ENCODE results near the gene MRPL18. TPM values are rescaled to one million over a fixed set of nuclear protein-coding genes. Genes with fewer than 3 reads are reported as not detected.

Gene MRPL18
- total and polyA plus RNA-seq, 9 of the 15 experiments (the other 6 are each of a cell fraction or from before 2014, with no cell fraction given): 149 to 456 (median 196) TPM

GRCh38 chr6:159790149-159790955 is at the start of gene MRPL18 (continued):
- TF ChIP-seq SP2 (IDR thresholded peaks at IDR 0.05; ENCODE audit: extremely low read depth, low read depth, low read length, poor library complexity, severe bottlenecking) (peak; percentile 86), ZNF445 (CRISPR knock-in tag; IDR thresholded peaks at IDR 0.05; ENCODE audit: low read depth) (no peak), RNF2 (IDR thresholded peaks at IDR 0.05) (no peak), ZC3H8 (IDR thresholded peaks at IDR 0.05) (0 out of 2 replicates have a peak, but pooled peaks have one; percentile 38), JUND (IDR thresholded peaks at IDR 0.05; ENCODE audit: borderline replicate concordance, low read depth, low read length) (0 out of 2 replicates have a peak, but pooled peaks have one; percentile 11), JUND (tag; IDR thresholded peaks at IDR 0.05; ENCODE audit: borderline replicate concordance, low read depth, low read length) (no peak; the same call in 2 of the 3 replicates), GABPB1 (CRISPR knock-in tag; IDR thresholded peaks at IDR 0.05) (peak; percentile 75), MNT (conservative IDR thresholded peaks at IDR 0.05) (peak; percentile 93 to 96), ESRRA (IDR thresholded peaks at IDR 0.05; ENCODE audit: borderline replicate concordance, low read depth) (no peak), MTA3 (IDR thresholded peaks at IDR 0.05; ENCODE audit: borderline replicate concordance) (peak; percentile 63), ATF6 (CRISPR knock-in tag; IDR thresholded peaks at IDR 0.05) (0 out of 2 replicates have a peak, but pooled peaks have one; percentile 76), FOXJ2 (tag; IDR thresholded peaks at IDR 0.05) (no peak), POLR2A (conservative IDR thresholded peaks at IDR 0.05) (peak; percentile 78), ZNF583 (CRISPR knock-in tag; IDR thresholded peaks at IDR 0.05) (no peak), NFYB (IDR thresholded peaks at IDR 0.05; ENCODE audit: extremely low read depth, insufficient read length) (peak; percentile 98), ZBTB1 (CRISPR knock-in tag; IDR thresholded peaks at IDR 0.05; ENCODE audit: borderline replicate concordance, low read depth) (0 out of 2 replicates have a peak, but pooled peaks have one; percentile 43), SMARCB1 (IDR thresholded peaks at IDR 0.05; ENCODE audit: insufficient read length, low read depth) (no peak), GTF2F1 (IDR thresholded peaks at IDR 0.05; ENCODE audit: low read depth, low read length) (no peak), ELF4 (CRISPR knock-in tag; IDR thresholded peaks at IDR 0.05) (peak; percentile 95), ZNF324 (CRISPR knock-in tag; IDR thresholded peaks at IDR 0.05) (0 out of 2 replicates have a peak, but pooled peaks have one; percentile 2), TCF15 (CRISPR knock-in tag; IDR thresholded peaks at IDR 0.05) (no peak), NEUROD1 (IDR thresholded peaks at IDR 0.05; ENCODE audit: borderline replicate concordance, low read depth, low read length, partially characterized antibody) (peak; percentile 92)

Measured in K562 (cell line).